HG03442 (cell line): ENCODE results near the gene FGFR2.
A peak's percentile ranks its signal among the peaks of the same experiment; 100 is the strongest.

ENCODE experiments used
- ATAC-seq: cut with Tn5 transposase; IDR thresholded peaks from one replicate; pipeline ENCODE4 v1.9.1; 2021; ENCODE audit warnings: mild to moderate bottlenecking, moderate library complexity; ENCODE audit not compliant: unreplicated experiment

FGFR2 gene

DNA sequence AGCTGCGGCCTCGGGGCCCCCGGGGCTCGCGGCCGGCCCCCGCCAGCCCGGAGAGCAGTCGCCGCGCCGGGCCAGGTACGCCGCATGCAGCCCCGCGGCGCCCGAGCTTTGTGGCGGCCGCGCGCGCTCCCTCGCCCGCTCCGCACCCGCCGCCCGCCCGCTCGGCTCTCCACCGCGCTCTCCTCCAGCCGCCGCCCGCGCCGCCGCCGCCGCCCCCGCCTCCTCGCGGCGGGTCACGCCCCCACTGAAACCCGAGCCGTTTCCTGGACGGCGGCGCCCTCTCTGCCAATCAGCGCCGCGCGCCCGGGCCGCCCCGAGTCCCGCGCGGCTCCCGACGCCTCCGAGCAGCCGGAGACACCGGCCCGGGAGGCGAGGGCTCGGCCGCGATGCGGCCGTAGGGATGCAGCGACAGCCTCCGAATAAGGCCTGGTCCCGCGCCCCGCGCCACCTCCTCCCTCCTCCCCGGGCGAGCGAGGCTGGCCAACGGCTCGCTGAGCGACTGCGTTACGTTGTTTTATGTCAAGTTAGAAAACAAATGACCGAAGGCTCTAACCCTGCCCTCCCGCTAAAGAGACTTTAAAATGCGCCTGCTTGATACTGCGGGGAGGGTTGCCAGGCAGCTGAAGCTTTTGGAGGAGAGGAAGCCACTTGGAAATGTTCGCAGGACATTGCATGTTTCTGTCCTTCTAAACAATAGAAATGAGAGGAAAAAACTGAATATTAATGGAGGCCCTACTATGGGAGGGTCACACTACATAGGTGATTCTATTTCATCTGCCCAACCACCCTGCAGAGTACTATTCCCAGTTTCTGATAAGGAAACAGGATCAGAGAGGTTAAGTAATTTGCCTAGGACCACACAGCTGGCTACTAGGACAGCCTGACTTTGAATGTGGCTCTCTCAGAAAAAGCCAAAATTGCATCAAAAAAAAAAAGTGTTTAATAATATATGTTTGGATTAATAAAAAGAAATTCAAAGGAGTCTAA lies at the start of gene FGFR2:
Gene FGFR2, minus strand, starts transcription at position 182 of the 987 bp plus-strand sequence. CDS start 4,627 bp downstream, outside the sequence.
- peak; percentile 82 for ATAC-seq

- ATAC-seq, result no peak
These were observed 49.2 kb upstream of the FGFR2 start for GRCh38 chr10:121647401-121647800.

- no peak for ATAC-seq
These were observed 47.5 kb upstream of the FGFR2 start for GRCh38 chr10:121645696-121646095.

- no peak for ATAC-seq
These were observed 46.3 kb upstream of the FGFR2 start for GRCh38 chr10:121644501-121644900.

GRCh38 chr10:121640266-121640665 lies 42.0 kb upstream of the FGFR2 start:
- no peak for ATAC-seq

GRCh38 chr10:121639416-121639815 lies 41.2 kb upstream of the FGFR2 start:
- no peak for ATAC-seq

DNA sequence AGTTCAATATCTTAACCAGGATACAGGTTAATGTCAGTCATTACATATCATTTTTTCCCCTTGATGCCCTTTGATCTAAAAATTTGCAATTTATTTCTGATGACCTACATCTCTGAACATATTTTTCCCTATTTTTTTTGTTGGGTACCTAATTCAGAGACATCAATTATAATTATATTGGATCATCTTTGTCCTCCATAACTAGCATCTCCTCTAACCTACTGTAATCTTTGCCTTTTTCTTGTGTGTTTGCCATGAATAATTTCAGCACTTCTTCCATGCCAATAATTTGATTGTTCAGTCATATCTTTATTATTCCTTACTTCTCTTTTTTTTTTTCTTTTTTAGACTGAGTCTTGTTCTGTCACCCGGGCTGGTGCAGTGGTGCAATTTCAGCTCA lies 39.2 kb upstream of the FGFR2 start:
- ATAC-seq, result no peak

DNA sequence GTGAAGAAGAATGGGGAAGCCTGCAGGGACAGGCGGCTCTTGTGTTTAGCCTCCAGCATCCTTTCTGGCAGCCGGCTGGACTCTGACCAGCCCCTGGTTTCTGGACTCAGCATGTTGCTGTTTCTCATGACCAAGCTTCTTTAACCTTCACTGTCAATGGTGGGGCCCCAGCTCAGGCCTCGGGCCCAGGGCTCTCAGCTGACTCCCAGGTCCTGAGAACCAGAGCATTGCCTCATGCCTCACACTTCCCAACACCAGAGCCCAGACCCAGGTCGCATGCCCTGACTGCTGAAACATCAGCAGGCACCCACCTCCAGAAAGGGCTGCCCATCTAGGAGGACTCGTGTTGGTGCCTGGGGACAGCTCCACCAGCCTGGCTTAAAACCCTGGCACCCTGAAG lies 34.8 kb upstream of the FGFR2 start:
- ATAC-seq, result no peak

- no peak for ATAC-seq
These were observed 33.3 kb upstream of the FGFR2 start for GRCh38 chr10:121631365-121632029.

GRCh38 chr10:121628859-121629258 lies 30.6 kb upstream of the FGFR2 start:
- no peak for ATAC-seq

GRCh38 chr10:121627876-121628581 lies 29.8 kb upstream of the FGFR2 start:
- no peak for ATAC-seq

DNA sequence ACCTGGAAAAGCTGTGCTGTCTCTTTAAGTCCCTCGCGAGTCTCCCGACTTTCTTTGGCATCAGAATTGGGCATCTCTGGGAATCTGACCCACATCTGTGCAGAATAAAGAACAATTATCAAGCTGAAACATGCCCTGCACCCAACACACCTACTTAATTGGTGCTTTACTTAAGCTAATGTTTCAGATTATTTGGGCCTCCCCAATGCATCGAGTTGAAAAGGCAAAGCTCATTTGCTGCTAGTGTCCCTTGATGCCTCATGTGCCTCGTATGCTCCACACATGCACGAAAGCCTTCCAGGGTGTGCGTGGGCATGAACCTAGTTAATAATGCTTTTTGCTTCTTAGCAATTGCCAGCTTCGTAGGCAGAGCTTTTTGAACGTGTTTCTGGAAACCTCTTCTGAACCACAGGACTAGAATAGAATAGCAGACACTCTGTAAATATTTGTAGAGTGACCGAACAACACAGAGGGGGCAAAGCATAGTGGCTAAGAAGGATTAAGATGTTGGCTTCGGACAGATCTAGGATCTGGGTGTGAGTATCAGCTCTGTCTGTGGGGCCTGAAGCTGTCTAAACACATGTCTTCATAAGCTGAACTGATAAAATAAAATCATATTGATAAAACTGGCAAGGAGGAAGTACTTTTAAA lies 26.7 kb upstream of the FGFR2 start:
- no peak for ATAC-seq

GRCh38 chr10:121618906-121619305 lies 20.7 kb upstream of the FGFR2 start:
- no peak for ATAC-seq

DNA sequence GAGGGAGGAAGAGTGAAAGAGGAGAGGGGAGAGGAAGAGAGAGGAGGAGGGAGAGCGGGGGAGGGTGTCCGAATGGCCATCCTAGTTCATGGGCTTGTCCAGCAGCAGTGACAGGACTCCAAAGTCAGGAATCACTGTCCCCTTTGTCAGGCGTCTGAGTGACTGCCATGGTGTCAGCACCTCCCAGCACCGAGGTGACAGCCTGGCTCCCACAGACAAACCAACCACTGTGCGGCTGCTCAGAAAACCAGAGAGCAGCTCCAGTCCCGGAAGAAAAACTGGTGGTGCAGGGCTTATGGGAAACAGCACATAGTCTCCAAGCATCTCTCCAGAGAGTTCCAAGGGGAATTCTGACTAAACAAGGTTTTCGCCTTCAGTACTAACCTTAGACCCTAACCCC lies 18.9 kb upstream of the FGFR2 start:
- ATAC-seq, result no peak

- no peak for ATAC-seq
These were observed 18.0 kb upstream of the FGFR2 start for GRCh38 chr10:121616291-121616690.

DNA sequence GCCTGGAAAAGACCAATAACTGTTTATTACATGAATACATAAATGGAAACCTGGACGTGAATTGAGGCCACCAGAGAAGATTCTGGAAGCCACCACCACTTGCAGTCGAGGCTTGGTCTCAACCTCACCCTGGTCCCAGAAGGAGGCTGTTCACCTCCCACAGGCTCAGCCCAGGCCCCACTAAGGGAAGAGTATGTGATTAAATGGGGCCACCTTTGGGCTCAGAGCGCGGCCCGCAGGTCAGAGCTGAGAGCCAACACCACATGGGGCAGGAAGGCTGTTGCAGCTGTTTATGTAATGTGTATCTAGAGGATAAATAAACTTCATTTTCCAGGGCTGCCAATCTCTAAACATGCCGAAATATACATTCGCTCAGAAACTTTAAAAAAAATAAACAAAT lies 17.6 kb upstream of the FGFR2 start:
- ATAC-seq, result no peak

GRCh38 chr10:121615435-121615793 lies 17.2 kb upstream of the FGFR2 start:
- ATAC-seq, result no peak

DNA sequence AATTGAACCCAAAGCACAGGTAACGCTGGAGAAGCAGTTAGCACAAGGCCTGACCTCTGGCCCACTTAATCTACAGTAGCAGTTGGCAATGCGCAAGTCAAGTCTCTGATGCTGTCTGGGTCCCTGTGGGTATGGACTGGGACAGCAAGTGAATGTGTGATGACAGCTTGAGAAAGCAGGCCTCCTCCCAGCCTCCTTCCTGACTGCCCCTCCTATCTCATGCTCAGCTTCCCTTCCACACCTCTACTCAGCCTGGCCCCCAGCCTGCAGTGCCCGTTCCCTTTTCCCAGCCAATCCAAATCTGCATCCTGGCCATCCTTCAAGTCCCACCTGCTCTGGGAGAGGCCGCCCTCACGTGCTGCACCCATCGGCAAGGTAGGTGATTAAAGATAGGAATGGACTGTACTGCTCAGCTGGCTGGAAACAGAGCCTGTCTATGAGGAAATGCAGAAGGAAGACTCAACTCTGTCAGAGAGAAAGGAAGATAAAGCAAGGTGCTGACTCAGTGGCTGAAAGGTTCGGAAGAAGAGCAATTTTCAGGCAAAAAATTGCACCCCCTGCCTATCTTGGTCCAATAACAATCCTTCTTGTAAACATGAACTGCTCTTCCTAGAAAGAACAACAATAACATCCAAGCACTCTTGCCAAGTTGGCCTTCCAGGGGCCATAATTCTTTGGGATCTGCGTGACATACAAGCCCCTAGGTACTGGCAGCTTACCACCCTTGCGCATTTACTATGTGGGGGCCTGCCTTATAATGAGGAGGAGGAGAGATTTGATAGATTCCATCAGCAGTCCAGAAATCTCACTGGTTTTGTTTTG lies 16.6 kb upstream of the FGFR2 start:
- no peak for ATAC-seq

DNA sequence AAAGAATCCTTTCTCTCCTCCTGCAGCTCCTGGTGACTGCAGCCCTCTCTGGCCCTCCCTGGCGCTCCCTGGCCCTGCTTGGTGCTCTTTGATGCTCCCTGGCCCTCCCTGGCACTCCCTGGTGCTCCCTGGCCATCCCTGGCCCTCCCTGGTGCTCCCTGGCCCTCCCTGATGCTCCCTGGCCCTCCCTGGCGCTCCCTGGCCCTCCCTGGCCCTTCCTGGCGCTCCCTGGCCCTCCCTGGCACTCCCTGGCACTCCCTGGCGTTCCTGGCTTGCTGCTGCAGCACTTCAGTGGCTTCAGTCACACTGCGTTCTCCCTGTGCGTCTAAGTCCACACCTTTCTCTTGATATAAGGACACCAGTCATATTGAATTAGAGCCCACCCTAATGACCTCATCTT lies 15.2 kb upstream of the FGFR2 start:
- no peak for ATAC-seq
